IPS DF 4.7 (cell line): ENCODE data around the gene CDC7.

Source experiments
- DNase-seq: peaks from one replicate; pipeline ENCODE4 v3.0.0-alpha.2; 2013; ENCODE audit warnings: low spot score; ENCODE audit errors: extremely low read depth

Gene CDC7

DNA sequence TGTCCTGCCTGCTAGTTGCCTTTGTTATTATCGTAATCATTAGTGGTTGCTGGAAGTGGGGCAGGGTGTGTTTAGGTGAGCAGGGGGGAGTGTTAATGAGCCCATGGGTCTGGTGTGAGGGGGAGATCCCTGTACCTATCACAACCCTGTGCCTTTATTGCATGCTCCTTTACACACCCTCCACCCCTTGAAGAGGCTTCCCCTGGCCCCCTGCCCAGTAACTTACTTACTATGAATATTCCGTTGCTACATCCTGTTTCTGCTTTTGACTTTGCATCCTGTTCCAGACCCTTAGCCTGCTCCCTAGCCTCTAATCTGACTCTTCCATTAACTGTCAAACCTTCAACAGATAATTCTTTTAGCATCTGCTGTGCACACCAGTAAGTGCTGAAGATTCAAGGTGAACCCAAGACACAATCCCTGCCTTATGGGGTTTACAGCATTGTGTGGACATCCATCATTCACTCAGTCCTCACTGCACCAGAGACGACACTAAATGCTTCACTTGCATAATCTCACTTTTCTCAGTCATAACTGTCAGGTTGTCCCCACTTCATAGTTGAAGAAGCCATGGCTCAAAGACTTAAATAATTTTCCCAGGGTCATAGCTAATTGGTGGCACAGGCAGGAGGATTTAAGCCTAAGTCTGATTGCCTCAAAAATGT lies 47.9 kb downstream of the CDC7 start:
- no peak for DNase-seq

DNA sequence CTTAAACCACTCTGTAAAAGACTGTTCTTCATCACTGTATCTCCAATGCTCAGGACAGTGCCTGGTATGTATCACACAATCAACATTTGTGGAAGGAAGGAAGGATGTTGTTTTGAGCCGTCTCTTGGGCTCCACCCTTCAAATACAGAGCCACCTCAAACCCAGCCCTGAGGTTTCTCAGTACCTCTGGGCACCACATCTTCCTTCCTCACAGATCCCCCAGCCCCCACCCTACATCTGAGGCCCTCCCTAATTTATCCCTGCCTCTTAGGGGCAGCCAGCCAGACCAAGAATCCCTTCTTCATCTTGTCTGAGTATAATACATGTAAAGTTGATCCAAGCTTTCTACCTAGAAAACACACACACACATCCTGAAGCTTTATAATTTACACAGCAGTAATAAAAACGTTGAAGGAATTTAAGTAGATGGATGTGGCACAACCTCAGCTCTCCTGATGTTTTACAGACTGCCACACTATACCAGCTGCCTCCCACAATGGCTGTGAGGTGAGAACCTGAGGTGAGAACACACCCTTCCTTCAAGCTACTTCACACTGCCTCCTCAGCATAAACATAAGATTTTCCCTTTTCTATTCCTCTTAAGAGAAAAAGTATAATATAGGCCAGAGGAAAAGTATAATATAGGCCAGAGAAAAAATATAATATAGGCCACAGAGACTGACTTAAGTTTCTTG lies 48.5 kb downstream of the CDC7 start:
- no peak for DNase-seq

- no peak for DNase-seq
Observed at GRCh38 chr1:91550961-91551360, 50.3 kb downstream of the CDC7 start.

GRCh38 chr1:91552091-91552490 lies 51.4 kb downstream of the CDC7 start:
- no peak for DNase-seq

GRCh38 chr1:91552596-91552995 lies 51.9 kb downstream of the CDC7 start:
- DNase-seq: no peak

DNA sequence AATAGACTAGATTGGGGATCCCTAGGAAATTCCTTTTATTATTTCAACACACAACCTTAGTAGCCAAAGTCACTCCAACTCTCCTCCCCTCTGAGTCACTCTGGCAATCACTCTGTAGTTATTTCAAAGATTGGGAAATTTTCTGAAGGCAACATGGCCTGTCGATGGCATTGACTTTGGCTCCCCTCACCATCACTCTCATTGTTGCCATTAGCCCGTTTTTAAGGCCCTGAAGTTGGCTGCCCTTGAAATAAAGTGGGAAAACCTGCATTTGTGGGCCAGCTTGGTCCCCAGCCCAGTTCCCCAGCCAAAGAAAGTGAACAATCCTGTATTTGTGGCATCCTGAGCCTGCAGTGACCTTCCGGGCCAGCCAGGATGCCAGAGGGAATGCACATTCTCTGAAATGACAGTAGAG lies 52.5 kb downstream of the CDC7 start:
- DNase-seq: no peak

GRCh38 chr1:91555074-91555730 lies 54.6 kb downstream of the CDC7 start:
- no peak for DNase-seq

DNA sequence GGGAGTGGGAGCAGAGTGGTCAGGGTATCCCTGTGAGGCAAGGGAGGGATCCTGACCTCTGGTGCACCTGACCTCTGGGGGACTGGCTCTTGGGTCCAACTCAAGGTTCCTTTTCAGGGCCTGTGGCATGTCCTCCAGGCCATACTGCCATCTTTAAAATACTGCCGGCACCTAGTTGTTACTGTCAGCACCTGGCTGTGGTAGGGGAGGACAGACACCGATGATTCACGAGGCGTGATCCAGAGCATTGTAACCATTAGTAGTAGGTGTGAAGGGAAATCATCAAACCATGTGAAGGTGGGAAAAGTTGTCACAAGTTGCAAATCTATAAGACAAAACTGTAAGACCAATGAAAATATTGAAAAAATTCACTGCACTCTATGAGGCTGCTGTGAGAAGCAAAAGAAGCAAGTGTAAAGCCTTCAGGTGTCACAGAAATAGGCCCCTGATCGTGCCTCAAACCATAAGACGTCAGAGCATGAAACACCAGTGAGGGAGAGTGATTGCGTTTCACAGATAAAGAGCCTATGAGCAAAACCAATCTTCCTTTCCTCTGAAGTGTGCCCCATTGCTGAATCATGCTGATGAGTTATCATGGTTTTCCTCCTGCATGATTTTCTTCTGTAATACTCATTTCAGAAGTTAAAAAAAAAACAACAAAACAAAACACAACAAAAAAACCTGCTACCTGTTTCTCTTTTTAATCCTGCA lies 55.3 kb downstream of the CDC7 start:
- no peak for DNase-seq

- DNase-seq: no peak
Observed at GRCh38 chr1:91556556-91556955, 55.9 kb downstream of the CDC7 start.

DNA sequence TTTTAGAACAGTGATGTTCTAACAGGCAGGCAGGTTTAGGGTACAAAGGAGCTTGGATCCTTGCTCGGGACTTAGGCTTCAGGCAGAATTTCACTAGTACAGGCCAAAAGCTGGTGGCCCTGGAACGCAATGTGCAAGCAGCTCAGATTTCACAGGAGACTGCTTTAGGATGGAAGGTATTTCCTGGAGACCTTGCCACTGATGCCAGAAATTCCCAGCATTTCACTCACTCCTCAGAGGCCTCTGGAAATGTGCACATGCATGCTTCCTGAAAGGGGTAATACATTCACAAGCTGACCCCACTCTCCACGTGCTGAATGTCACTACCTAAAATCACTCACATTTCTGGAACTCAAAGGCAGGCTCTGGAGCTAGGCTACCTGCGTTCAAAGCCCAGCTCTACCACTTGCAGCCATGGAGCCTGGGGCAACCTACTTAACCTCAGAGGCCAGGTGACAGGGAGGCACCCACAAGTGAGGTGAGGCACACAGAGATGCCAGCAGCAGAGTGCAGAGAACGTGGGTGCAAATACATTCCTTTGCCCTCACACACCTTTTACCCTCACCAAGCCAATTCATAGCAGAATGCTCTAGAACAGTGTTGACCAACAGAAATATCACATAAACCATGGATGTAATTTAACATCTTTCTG lies 56.5 kb downstream of the CDC7 start:
- no peak for DNase-seq

DNA sequence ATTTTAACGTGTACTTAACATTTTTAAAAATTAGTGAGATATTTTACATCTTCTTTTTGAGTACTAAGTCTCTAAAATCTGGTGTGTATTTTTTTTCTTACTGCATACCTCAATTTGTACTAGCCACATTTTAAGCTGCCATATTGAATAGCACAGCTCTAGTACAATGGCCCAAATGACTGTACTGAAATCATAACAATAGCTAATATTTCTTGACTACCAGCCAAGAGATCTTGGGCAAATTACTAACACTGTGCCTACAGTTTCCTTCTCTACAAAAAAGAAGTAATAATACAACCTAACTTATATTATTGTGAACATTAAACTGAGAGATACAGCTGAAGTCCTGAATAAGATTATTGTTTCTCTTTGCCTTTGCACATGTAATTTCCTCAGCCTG lies 57.2 kb downstream of the CDC7 start:
- DNase-seq: no peak

DNA sequence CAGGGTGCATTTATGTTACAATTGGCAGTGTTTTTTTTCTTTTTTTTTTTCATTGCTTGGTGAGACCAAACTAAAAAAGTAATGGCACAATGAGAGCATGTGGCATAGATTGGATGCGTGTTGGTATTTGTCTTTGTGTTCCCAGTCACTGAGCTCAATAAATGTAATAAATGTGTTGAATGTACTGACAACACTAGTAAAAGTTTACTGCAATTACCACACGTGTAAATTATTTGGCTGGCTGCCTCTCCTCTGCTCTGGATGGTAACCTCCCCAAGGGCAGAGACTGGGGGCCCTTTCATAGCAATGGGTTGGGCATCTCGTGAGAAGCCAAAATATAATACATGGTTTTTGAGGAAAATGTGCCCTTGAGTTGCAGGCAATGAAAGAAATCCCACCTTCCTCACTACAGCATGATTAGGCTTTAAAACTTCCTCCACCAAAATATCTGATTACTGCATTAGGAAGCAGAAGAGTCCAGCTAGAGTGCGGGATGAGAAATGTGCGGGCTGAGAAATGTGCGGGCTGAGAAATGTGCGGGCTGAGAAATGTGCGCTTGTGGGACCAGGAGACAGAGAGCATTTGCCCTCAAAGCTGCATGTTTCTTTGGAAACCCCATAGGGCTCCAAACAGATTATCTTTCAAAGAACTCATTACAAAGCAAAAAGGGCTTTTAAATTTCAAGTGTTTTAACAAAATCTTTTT lies 58.5 kb downstream of the CDC7 start:
- DNase-seq: no peak

- no peak for DNase-seq
Observed at GRCh38 chr1:91559838-91560565, 59.4 kb downstream of the CDC7 start.

- DNase-seq: no peak
Observed at GRCh38 chr1:91564888-91565701, 64.4 kb downstream of the CDC7 start.

- DNase-seq: no peak
Observed at GRCh38 chr1:91567583-91567982, 66.9 kb downstream of the CDC7 start.

DNA sequence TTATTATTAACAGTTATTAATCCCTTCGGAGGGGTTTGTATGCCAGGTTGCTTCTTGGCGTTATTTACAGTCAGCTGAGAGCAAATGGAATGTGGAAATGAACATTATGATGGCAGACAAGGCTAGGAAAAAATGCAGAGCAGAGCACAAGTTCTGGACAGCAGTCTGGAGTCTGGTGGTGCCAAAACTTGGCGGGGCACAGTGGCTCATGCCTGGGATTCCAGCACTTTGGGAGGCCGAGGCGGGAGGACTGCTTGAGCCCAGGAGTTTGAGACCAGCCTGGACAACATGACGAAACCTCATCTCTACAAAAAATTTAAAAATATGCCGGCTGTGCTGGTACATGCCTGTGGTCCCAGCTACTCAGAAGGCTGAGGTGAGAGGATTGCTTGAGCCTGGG lies 67.6 kb downstream of the CDC7 start:
- DNase-seq: no peak

GRCh38 chr1:91569411-91570119 lies 68.9 kb downstream of the CDC7 start:
- DNase-seq: no peak

DNA sequence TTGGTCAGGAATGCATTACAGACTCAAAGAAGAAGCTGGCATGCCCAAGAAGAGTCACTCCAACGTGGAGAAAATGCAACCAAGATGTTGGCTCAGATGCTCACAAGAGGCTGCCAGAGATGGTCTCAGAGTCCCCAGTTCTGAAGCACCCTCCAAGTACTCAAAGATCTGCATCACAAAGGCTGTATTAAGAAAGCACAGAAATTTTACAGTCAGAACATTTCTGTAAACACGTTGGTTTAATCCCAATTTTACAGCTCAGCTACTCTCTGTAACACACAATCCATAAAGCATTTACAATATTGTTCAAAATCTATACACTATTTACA lies 69.4 kb downstream of the CDC7 start:
- DNase-seq: no peak

DNA sequence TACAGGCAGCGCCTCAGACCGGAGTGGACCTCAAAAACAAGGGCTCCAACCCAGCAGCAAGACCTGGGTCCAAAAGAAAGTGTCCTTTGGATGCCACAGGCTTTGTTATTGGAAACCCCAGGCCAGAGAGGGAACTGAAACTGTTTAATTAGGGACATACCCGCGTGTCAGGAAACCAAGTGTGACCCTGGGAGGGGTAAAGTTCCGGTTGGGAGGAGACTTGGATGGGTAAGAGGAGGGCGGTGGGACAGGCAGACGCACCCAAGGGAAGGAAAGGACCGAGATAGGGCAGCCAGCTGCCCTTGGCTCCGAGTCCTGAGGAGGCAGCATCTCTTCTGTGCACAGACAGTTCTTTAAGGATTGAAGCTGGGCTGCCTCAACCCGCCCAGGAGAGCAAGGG lies 71.4 kb downstream of the CDC7 start:
- no peak for DNase-seq
